Thyroid gland (tissue), 4 donors: ENCODE data around the gene MAP7D1. TPM values are rescaled to one million over a fixed set of nuclear protein-coding genes. Genes with fewer than 3 reads are reported as not detected.

ENCODE experiments used
- DNase-seq, 2 donors: peaks; one replicate each; pipeline ENCODE4 v3.0.0-alpha.2; 2019
- H3K27ac ChIP-seq, 3 donors: fragments of 200-600 bp; sonication (generic); 1 replicate in 2 of 3; 2 replicates in 1 of 3; pipeline ENCODE4 v1.5.1; 2016 to 2019; ENCODE audit warnings: mild to moderate bottlenecking in 1 of 3, moderate library complexity in 1 of 3
- H3K27me3 ChIP-seq: fragments of 200-600 bp; sonication (generic); one replicate; pipeline ENCODE4 v1.5.1; 2019
- H3K36me3 ChIP-seq, 2 donors: fragments of 200-600 bp; sonication (generic); one replicate each; pipeline ENCODE4 v1.5.1; 2016 to 2019
- H3K4me1 ChIP-seq, 2 donors: fragments of 200-600 bp; sonication (generic); one replicate each; pipeline ENCODE4 v1.5.1; 2017 to 2019
- H3K4me3 ChIP-seq, 3 donors: fragments of 200-600 bp; sonication (generic); replicated peaks in 1 of 3; 1 replicate in 2 of 3; 2 replicates in 1 of 3; pipeline ENCODE4 v1.5.1; 2016; ENCODE audit warnings: mild to moderate bottlenecking in 1 of 3
- H3K9me3 ChIP-seq: fragments of 200-600 bp; sonication (generic); one replicate; pipeline ENCODE4 v1.5.1; 2017
- POLR2A ChIP-seq, 2 donors: fragments of 450-650 bp; IDR thresholded peaks; one replicate each; pipeline ENCODE4 v1.6.1; 2017; ENCODE audit warnings: antibody characterized with exemption in 2 of 2, mild to moderate bottlenecking in 2 of 2, moderate library complexity in 1 of 2
- WGBS, 2 donors: methylation state at CpG; one replicate each; pipeline ENCODE4 v1.1.5; 2017; 5-methylcytosine and 5-hydroxymethylcytosine counted together
- intact Hi-C: fragments of 100-400 bp; cut with DNase I; formaldehyde crosslinking; loops from one replicate; pipeline ENCODE4 v1.15.1; 2023
- total RNA-seq, 4 donors: library from RNA; depleted of rRNA; stranded (reverse); fragments of >200 nt; gene quantifications; one replicate each; pipeline ENCODE4 v1.2.3, GENCODE V29; 2016
- TF ChIP-seq, protein P1 (sequence below), 6 experiments: fragments of 200-600 bp in 3 of 6; fragments of 450-650 bp in 3 of 6; sonication (generic) in 3 of 6; IDR thresholded peaks; one replicate each; pipeline ENCODE4 v1.5.1; 2016 to 2019; ENCODE audit warnings: antibody characterized with exemption in 6 of 6, mild to moderate bottlenecking in 2 of 6, inconsistent platforms in 1 of 6, moderate library complexity in 1 of 6

The MAP7D1 gene
- total RNA-seq, 4 donors from 2014 or later = 63.6 to 75.0 (median 68.7) TPM

DNA sequence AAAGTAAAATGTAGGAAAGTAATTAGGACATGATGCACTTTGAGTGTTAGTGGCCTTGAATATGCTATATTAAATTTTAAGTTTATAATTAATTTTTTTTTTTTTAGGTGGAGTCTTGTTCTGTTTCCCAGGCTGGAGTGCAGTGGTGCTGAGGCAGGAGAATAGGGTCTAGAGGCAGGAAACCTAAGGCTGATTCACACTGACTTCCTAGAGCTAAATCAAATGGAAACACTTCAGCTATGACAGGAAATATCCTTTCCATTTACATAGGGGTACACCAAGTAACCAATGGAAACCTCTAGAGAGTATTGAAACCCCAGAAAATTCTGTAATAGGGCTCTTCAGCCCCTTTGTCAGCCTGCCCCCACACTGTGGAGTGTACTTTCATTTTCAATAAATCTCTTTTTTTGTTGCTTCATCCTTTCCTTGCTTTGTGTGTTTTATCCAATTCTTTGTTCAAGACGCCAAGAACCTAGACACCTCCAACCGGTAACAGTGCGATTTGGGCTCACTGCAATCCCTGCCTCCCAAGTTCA, 50.4 kb downstream of the MAP7D1 start:
- no peaks in the 10 kb centered on the region for H3K9me3 ChIP-seq
- H3K4me3 ChIP-seq = no peak overlapping the region
- H3K36me3 ChIP-seq = no peaks in the 10 kb centered on the region
- no peak overlapping the region for H3K27ac ChIP-seq
- DNase-seq = no peak
- intact Hi-C loops = no loop called here
- peaks cover 25 to 39% of the 10 kb centered on the region in 2 donors for H3K4me1 ChIP-seq
- H3K27me3 ChIP-seq = no peaks in the 10 kb centered on the region
- WGBS, 2 donors = 88% methylated on average over 3 of the region's 3 CpGs
- TF ChIP-seq, protein P1, sequence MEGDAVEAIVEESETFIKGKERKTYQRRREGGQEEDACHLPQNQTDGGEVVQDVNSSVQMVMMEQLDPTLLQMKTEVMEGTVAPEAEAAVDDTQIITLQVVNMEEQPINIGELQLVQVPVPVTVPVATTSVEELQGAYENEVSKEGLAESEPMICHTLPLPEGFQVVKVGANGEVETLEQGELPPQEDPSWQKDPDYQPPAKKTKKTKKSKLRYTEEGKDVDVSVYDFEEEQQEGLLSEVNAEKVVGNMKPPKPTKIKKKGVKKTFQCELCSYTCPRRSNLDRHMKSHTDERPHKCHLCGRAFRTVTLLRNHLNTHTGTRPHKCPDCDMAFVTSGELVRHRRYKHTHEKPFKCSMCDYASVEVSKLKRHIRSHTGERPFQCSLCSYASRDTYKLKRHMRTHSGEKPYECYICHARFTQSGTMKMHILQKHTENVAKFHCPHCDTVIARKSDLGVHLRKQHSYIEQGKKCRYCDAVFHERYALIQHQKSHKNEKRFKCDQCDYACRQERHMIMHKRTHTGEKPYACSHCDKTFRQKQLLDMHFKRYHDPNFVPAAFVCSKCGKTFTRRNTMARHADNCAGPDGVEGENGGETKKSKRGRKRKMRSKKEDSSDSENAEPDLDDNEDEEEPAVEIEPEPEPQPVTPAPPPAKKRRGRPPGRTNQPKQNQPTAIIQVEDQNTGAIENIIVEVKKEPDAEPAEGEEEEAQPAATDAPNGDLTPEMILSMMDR (IDR thresholded peaks at IDR 0.05) = no peak
- no peak for TF ChIP-seq POLR2A (IDR thresholded peaks at IDR 0.05)

DNA sequence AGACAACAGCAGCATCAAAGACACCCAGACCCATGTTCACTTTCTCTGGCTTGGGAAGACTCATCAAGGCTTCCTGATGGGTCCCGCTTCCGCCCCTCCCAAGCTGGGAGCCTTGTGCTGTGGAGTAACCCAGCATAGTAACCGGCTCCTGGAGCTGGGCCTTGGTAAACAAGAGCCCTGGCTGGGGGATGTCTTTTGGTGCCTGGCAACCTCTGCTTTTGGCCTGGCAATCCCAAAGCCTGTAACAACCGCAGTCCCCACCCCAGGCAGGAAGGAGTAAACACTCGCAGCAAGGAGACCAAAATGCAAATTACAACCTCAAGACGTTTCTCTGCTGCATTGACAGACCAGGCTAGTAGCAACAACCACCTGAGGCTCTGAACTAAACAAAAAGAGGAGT, 51.4 kb downstream of the MAP7D1 start:
- Histone ChIP-seq H3K4me3 (no peak overlapping the region), H3K4me1 (peaks cover 25 to 39% of the 10 kb centered on the region in 2 donors)

DNA sequence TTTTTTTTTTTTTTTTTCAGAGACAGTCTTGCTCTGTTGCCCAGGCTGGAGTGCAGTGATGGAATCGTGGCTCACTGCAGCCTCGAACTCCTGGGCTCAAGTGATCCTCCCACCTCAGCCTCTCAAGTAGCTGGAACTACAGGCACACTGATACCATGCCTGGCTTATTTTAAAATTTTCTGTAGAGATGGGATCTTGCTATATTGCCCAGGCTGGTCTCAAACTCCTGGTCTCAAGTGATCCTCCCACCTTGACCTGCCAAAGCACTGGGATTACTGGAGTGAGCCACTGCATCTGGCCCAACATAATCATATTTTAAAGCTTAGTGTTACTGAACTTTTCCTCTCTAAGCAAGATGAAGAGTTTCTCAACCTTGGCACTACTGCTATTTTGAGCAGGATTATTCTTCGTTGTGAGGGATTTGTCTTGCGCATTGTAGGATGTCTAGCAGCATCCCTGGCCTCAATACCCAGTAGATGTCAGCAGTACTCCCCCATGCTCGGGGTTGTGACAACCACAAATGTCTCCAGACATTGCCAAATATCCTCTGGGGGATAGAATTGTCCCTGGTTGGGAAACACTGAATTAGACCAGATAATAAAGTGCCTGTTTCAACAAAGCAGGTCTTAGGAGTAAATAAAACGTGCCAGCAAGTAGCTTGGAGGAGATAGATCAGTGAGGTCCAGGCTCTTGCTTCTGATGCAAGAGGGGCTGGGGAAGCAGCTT, 53.2 kb downstream of the MAP7D1 start:
- H3K4me1 ChIP-seq = peaks cover 14 to 27% of the 10 kb centered on the region in 2 donors

More for the DNA sequence above, 51.4 kb downstream of the MAP7D1 start:
- Histone ChIP-seq H3K27ac (no peak overlapping the region), H3K27me3 (no peaks in the 10 kb centered on the region), H3K36me3 (no peaks in the 10 kb centered on the region), H3K9me3 (no peaks in the 10 kb centered on the region)
- 51 to 68% methylated on average over 5 to 6 of the region's 6 CpGs for WGBS, 2 donors
- TF ChIP-seq POLR2A (IDR thresholded peaks at IDR 0.05) = no peak
- TF ChIP-seq, protein P1 (IDR thresholded peaks at IDR 0.05) = no peak
- DNase-seq = peak in 1 of 2 donors; percentile 31
- intact Hi-C loops = no loop called here

DNA sequence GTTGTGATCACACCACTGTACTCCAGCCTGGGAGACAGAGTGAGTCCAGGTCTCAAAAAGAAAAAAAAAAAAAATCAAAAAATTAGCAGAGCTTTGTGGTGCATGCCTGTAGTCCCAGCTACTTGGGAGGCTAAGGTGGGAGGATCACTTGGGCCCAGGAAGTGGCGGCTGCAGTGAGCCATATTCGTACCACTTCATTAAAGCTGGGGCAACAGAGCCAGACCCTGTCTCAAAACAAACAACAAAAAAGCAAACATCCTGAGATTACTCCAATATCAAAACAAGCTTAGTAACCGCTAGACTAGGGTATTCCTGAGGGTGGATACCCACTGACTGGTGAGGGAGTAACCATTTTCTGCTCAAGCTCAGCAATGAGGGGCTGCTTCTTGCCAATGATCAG, 55.3 kb downstream of the MAP7D1 start:
- no peaks in the 10 kb centered on the region for H3K9me3 ChIP-seq
- no peak for TF ChIP-seq POLR2A (IDR thresholded peaks at IDR 0.05)
- TF ChIP-seq, protein P1 (IDR thresholded peaks at IDR 0.05) = no peak
- no peak overlapping the region for H3K4me3 ChIP-seq
- WGBS, 2 donors = 94 to 97% methylated on average over 3 of the region's 3 CpGs
- no peaks in the 10 kb centered on the region for H3K36me3 ChIP-seq
- H3K27ac ChIP-seq = no peak overlapping the region
- intact Hi-C loops = no loop called here
- peaks cover 0 to 13% of the 10 kb centered on the region in 2 donors for H3K4me1 ChIP-seq
- no peak for DNase-seq
- H3K27me3 ChIP-seq = no peaks in the 10 kb centered on the region

More for the DNA sequence above, 53.2 kb downstream of the MAP7D1 start:
- intact Hi-C loops = no loop called here
- Histone ChIP-seq H3K36me3 (no peaks in the 10 kb centered on the region), H3K27ac (no peak overlapping the region), H3K4me3 (no peak overlapping the region), H3K9me3 (no peaks in the 10 kb centered on the region), H3K27me3 (no peaks in the 10 kb centered on the region)
- no peak for DNase-seq
- 78 to 79% methylated on average over 5 to 6 of the region's 6 CpGs for WGBS, 2 donors
- TF ChIP-seq, protein P1 (IDR thresholded peaks at IDR 0.05) = no peak
- TF ChIP-seq POLR2A (IDR thresholded peaks at IDR 0.05) = no peak

DNA sequence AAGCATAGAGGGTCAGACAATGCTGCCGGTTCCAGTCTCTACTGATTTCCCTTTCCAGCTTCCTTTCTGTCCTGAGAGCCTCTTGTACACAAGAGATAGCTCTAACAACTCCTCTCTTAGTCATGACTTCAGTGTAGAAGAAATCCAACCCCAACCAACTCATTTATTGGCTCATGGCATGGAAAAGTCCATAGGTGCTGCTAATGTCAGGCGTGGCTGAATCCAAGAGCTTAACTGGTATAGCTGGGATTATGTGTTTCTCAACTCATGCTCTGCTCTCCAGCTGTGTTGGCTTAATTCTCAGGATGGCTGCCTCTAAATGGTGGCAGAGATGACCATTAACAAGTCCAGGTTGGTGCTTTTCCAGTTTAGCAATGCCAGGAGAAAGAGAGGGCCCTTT, 55.9 kb downstream of the MAP7D1 start:
- no peak overlapping the region for H3K4me3 ChIP-seq
- H3K36me3 ChIP-seq = no peaks in the 10 kb centered on the region
- intact Hi-C loops = no loop called here
- H3K9me3 ChIP-seq = no peaks in the 10 kb centered on the region
- H3K4me1 ChIP-seq = peaks cover 0 to 13% of the 10 kb centered on the region in 2 donors
- no peaks in the 10 kb centered on the region for H3K27me3 ChIP-seq
- TF ChIP-seq POLR2A (IDR thresholded peaks at IDR 0.05) = no peak
- TF ChIP-seq, protein P1 (IDR thresholded peaks at IDR 0.05) = no peak
- no peak overlapping the region for H3K27ac ChIP-seq
- no peak for DNase-seq
- 63 to 81% methylated on average over 2 of the region's 2 CpGs for WGBS, 2 donors
